ENCODE measurements around the gene RPL37A. TPM values are rescaled to one million over a fixed set of nuclear protein-coding genes. Genes with fewer than 3 reads are reported as not detected.

RPL37A gene
- total RNA-seq, 1 donor from 2014 or later: 2,564 TPM

- no peak for TF ChIP-seq CTCF (IDR thresholded peaks at IDR 0.05; ENCODE audit: insufficient read depth, low read length, poor library complexity, severe bottlenecking)
- H3K36me3 ChIP-seq (ENCODE audit: control insufficient read depth, insufficient read depth, low read length): no peaks in the 10 kb centered on the region
- no peaks in the 10 kb centered on the region for H3K27me3 ChIP-seq (ENCODE audit: control insufficient read depth, insufficient read depth, low read length)
- no peak overlapping the region for H3K4me3 ChIP-seq (ENCODE audit: low read depth, low read length)
- no peak for DNase-seq (ENCODE audit: low read depth)
Measured at GRCh38 chr2:216474925-216475670, 23.5 kb upstream of the RPL37A start.

- H3K36me3 ChIP-seq (ENCODE audit: control insufficient read depth, insufficient read depth, low read length): no peaks in the 10 kb centered on the region
- no peak for DNase-seq (ENCODE audit: low read depth)
- H3K27me3 ChIP-seq (ENCODE audit: control insufficient read depth, insufficient read depth, low read length): no peaks in the 10 kb centered on the region
- no peak for TF ChIP-seq CTCF (IDR thresholded peaks at IDR 0.05; ENCODE audit: insufficient read depth, low read length, poor library complexity, severe bottlenecking)
- H3K4me3 ChIP-seq (ENCODE audit: low read depth, low read length): no peak overlapping the region
Measured at GRCh38 chr2:216475767-216476166, 22.9 kb upstream of the RPL37A start.

GRCh38 chr2:216477283-216478035, 21.2 kb upstream of the RPL37A start:
- H3K4me3 ChIP-seq (ENCODE audit: low read depth, low read length): no peak overlapping the region
- H3K36me3 ChIP-seq (ENCODE audit: control insufficient read depth, insufficient read depth, low read length): peaks cover 2% of the 10 kb centered on the region
- no peak for TF ChIP-seq CTCF (IDR thresholded peaks at IDR 0.05; ENCODE audit: insufficient read depth, low read length, poor library complexity, severe bottlenecking)
- no peaks in the 10 kb centered on the region for H3K27me3 ChIP-seq (ENCODE audit: control insufficient read depth, insufficient read depth, low read length)
- DNase-seq (ENCODE audit: low read depth): no peak

GRCh38 chr2:216478151-216478550, 20.5 kb upstream of the RPL37A start:
- Histone ChIP-seq H3K36me3 (ENCODE audit: control insufficient read depth, insufficient read depth, low read length) (peaks cover 2% of the 10 kb centered on the region), H3K4me3 (ENCODE audit: low read depth, low read length) (no peak overlapping the region)
- peak; percentile 81 for DNase-seq (ENCODE audit: low read depth)

GRCh38 chr2:216478791-216479190, 19.9 kb upstream of the RPL37A start:
- no peaks in the 10 kb centered on the region for H3K27me3 ChIP-seq (ENCODE audit: control insufficient read depth, insufficient read depth, low read length)
- peaks cover 2% of the 10 kb centered on the region for H3K36me3 ChIP-seq (ENCODE audit: control insufficient read depth, insufficient read depth, low read length)

More at GRCh38 chr2:216478151-216478550, 20.5 kb upstream of the RPL37A start:
- TF ChIP-seq CTCF (IDR thresholded peaks at IDR 0.05; ENCODE audit: insufficient read depth, low read length, poor library complexity, severe bottlenecking): no peak
- H3K27me3 ChIP-seq (ENCODE audit: control insufficient read depth, insufficient read depth, low read length): no peaks in the 10 kb centered on the region

More at GRCh38 chr2:216478791-216479190, 19.9 kb upstream of the RPL37A start:
- TF ChIP-seq CTCF (IDR thresholded peaks at IDR 0.05; ENCODE audit: insufficient read depth, low read length, poor library complexity, severe bottlenecking): no peak
- no peak overlapping the region for H3K4me3 ChIP-seq (ENCODE audit: low read depth, low read length)
- no peak for DNase-seq (ENCODE audit: low read depth)
